Retinal pigment epithelial cell (primary cell): Measurements from ENCODE around the gene CARD19.
A peak's percentile ranks its signal among the peaks of the same experiment; 100 is the strongest.

Experiments
- DNase-seq: peaks from one replicate; pipeline ENCODE4 v3.0.0-alpha.2; 2010; ENCODE audit warnings: low read depth
- H3K4me3 ChIP-seq: 2 replicates; pipeline ENCODE4 v1.5.1; 2011; ENCODE audit warnings: mild to moderate bottlenecking, low read length, control low read depth, moderate library complexity
- TF ChIP-seq, protein P1 (sequence below): conservative IDR thresholded peaks from 2 replicates; pipeline ENCODE4 v1.5.1; 2011; ENCODE audit warnings: low read depth, low read length, control low read depth, inconsistent platforms

CARD19 gene

DNA sequence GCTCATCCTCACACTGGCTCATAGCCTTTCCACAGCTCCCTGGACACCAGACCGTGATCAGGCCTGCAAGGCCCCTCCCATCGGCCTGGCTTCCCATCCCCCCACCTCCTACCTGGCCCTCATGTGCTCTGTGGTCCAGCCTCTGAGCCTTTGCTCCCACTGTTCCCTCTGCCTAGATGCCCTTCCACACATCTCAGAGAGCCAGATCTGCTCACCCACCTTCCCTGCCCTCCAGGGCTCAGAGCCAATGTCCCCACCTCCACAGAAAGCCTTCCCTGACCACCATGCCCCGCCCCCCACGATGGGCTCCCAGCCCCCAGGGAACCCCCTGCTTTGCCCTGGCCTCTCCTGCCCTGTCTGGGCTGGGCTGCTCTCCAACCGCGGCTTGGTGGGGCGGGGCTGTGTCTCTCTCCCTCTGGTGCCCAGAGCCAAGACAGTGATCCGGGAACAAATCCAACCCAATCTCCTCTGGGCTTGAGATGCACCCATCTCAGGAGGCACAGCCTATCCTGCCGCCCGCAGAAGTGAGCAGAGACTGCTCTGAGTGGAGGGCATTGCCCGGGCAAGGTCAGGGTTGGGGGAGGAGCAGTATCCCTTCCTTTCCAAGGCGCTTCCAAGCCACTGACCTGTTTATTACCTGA, 36.4 kb downstream of the CARD19 start:
- no peak for DNase-seq

DNA sequence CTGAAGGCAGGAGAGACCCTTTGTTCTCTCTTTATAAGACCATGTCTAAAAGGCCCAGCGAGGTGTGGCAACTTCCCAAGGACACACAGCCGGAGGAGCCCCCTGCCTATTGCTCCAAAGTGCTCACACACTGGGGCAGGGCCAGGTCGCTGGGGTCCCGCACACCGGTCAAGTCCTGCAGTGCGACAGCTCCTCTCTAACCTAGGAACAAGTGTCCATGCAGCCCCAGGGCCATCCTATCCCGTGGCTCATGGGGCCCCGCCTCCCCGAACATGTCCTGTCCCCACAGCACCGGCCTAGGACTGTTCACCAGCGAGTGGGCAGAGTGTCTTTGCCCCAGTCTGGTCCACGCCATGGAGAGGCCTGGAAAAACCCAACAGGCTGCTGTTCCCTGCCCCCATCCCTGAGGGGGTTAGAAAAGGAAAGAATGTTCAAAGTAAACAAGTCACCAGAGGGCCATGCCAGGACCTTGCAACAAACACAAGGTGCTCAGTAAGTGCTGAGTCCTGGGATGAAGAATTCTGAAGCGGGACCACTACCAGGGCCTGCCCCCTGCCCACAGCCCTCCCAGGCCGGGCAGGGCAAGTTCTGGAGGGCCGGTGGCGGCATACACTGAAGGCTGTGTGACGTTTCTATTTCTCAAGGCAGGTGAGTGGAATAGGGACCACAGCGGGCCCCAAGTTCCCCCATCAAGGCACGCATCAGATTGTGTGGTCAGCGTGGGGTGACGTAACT, 37.1 kb downstream of the CARD19 start:
- TF ChIP-seq, protein P1, sequence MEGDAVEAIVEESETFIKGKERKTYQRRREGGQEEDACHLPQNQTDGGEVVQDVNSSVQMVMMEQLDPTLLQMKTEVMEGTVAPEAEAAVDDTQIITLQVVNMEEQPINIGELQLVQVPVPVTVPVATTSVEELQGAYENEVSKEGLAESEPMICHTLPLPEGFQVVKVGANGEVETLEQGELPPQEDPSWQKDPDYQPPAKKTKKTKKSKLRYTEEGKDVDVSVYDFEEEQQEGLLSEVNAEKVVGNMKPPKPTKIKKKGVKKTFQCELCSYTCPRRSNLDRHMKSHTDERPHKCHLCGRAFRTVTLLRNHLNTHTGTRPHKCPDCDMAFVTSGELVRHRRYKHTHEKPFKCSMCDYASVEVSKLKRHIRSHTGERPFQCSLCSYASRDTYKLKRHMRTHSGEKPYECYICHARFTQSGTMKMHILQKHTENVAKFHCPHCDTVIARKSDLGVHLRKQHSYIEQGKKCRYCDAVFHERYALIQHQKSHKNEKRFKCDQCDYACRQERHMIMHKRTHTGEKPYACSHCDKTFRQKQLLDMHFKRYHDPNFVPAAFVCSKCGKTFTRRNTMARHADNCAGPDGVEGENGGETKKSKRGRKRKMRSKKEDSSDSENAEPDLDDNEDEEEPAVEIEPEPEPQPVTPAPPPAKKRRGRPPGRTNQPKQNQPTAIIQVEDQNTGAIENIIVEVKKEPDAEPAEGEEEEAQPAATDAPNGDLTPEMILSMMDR: no peak
- no peak for DNase-seq
- H3K4me3 ChIP-seq: peak overlapping the region; percentile 65

More for the DNA sequence above, 36.4 kb downstream of the CARD19 start:
- TF ChIP-seq, protein P1: no peak
- peak overlapping the region; percentile 65 for H3K4me3 ChIP-seq

DNA sequence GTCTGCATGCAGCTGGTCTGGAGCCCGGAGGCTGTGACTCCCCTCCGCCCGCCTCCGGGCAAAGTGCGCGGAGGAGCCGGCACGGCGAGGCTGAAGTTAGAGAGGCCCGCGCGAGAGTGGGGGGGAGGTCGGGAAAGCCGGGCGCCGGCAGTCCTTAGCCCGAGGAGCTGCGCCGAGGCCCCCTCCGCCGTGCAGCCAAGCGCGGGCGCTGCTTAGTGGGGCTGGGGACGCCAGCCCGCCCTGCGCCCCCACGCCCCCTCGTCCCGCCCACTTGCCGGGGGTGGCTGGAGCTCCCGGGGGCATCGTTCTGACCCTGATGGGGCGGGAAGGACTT, 37.6 kb downstream of the CARD19 start:
- peak; percentile 48 for DNase-seq
- TF ChIP-seq, protein P1: no peak
- peak overlapping the region; percentile 65 for H3K4me3 ChIP-seq

- H3K4me3 ChIP-seq: peak within 1 kb of the TSS; percentile 65
- no peak for DNase-seq
- TF ChIP-seq, protein P1: no peak
Observed at GRCh38 chr9:93134015-93134739, 38.2 kb downstream of the CARD19 start, which contains the start of gene NINJ1. NINJ1 (minus strand) TSS chr9:93134251; CDS start chr9:93134217, 34 bp downstream.

DNA sequence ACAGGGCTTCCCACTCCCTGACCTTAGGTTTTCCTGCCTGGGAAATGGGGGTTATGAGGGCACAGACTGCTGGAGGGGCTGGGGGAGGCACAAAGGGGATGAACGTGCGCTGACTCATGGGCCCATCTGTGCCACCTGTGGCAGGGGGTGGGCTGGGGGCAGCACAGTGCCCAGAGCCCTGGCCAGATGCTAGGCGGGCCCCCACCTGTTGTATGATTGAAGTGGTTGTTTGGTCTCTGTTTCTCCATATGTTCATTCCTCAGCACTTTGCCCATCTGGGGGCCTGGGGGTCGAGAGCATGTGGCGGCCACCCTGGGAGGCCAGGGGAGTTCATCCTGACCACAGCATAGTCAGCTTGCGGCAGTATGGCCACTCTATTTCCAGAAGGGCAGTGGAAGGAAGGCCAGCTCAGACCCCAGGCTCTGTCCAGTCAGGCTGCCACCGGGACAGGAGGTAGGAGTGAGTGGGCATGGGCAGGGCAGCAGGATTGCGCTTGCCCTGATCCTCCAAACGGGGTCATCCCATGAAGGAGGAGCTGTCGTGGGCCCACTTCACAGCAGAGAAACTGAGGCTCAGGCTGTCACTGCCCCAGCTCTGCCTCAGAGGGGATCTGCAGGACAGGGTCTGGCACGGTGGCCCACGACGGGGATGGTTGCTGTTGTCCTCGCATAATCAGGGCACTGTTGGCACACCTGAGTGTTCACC, 38.9 kb downstream of the CARD19 start:
- TF ChIP-seq, protein P1: no peak

DNA sequence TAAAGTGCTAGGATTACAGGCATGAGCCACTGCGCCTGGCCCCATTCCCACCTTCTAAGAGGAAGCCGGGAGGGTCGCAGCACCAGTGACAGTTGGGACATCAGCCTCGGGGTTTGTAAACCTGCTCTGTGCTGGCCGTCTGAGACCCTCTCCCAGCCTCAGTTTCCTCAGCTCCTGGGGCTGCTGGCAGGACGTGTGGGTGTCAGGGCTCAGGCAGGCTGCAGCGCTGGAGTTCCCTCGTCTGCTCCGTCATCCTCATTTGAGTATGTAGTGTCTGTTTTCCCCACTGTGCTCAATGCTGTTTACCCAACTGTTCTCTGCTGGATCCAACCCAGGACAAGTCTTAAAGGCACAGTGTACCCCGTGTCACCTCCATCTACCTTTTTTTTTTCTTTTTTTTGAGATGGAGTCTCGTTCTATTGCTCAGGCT, 40.0 kb downstream of the CARD19 start:
- no peak overlapping the region for H3K4me3 ChIP-seq
- no peak for DNase-seq
- TF ChIP-seq, protein P1: no peak

More for the DNA sequence above, 38.9 kb downstream of the CARD19 start:
- no peak for DNase-seq
- H3K4me3 ChIP-seq: peak overlapping the region; percentile 65
